Esophagus squamous epithelium (tissue), 4 donors: ENCODE results near the gene LTN1.

Experiments used
- CTCF ChIP-seq, 6 experiments: fragments of 450-650 bp in 4 of 6; fragments of 200-600 bp in 2 of 6; sonication (generic) in 2 of 6; IDR thresholded peaks; one replicate each; pipeline ENCODE4 v1.5.1; 2016 to 2019; ENCODE audit warnings: antibody characterized with exemption in 6 of 6, mild to moderate bottlenecking in 4 of 6, moderate library complexity in 4 of 6
- POLR2A ChIP-seq, 4 donors: fragments of 450-650 bp; IDR thresholded peaks; one replicate each; pipeline ENCODE4 v1.6.1; 2017; ENCODE audit warnings: antibody characterized with exemption in 4 of 4, mild to moderate bottlenecking in 4 of 4, moderate library complexity in 3 of 4

- no peak for TF ChIP-seq POLR2A (IDR thresholded peaks at IDR 0.05)
- TF ChIP-seq CTCF (IDR thresholded peaks at IDR 0.05), result no peak
Measured at GRCh38 chr21:29029524-29029923, 36.8 kb upstream of the LTN1 start.
